ENCODE data around the gene HDAC4.

The HDAC4 gene

DNA sequence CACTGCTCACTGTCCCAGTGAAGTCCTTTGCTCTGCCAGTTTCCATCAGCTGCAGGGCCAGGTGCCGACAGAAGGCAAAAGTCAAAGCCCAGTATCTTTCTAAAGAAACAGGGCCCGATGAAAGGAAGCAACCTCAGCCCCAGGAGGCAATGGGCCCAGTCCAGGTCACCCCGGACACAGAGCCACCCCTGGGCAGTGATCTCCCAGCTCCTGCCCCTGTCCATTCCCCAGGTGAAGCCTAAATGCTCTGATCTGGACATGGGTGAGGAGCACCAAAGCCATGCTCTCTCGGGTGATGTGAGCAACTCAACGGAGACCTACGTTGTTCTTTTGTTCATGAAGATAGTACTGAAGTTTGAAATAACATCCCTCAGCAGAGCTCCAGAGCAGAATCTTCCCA, 61.6 kb downstream of the HDAC4 start:
- no peaks in the 10 kb centered on the region for H3K9me3 ChIP-seq (ENCODE audit: control insufficient read depth, insufficient read depth, low read length)
- peaks cover 7% of the 10 kb centered on the region for H3K4me1 ChIP-seq (ENCODE audit: control insufficient read depth, insufficient read depth, low read length)
- no peak overlapping the region for H3K27ac ChIP-seq (ENCODE audit: low read length)
- no peak for DNase-seq (ENCODE audit: low read depth, low spot score)
- H3K4me3 ChIP-seq (ENCODE audit: low read length) = no peak overlapping the region
- no peaks in the 10 kb centered on the region for H3K36me3 ChIP-seq (ENCODE audit: control insufficient read depth, insufficient read depth, low read length)
- WGBS (ENCODE audit: insufficient coverage, insufficient read length) = no CpG with 5 or more reads among the region's 6 CpGs
- H3K27me3 ChIP-seq (ENCODE audit: control insufficient read depth, insufficient read depth, low read length) = no peaks in the 10 kb centered on the region

- no peak for DNase-seq (ENCODE audit: low read depth, low spot score)
- Histone ChIP-seq H3K9me3 (ENCODE audit: control insufficient read depth, insufficient read depth, low read length) (no peaks in the 10 kb centered on the region), H3K36me3 (ENCODE audit: control insufficient read depth, insufficient read depth, low read length) (no peaks in the 10 kb centered on the region), H3K4me1 (ENCODE audit: control insufficient read depth, insufficient read depth, low read length) (peaks cover 7% of the 10 kb centered on the region), H3K27me3 (ENCODE audit: control insufficient read depth, insufficient read depth, low read length) (no peaks in the 10 kb centered on the region), H3K27ac (ENCODE audit: low read length) (no peak overlapping the region), H3K4me3 (ENCODE audit: low read length) (no peak overlapping the region)
- no CpG with 5 or more reads among the region's 15 CpGs for WGBS (ENCODE audit: insufficient coverage, insufficient read length)
These were observed 62.8 kb downstream of the HDAC4 start for GRCh38 chr2:239337877-239338484.

DNA sequence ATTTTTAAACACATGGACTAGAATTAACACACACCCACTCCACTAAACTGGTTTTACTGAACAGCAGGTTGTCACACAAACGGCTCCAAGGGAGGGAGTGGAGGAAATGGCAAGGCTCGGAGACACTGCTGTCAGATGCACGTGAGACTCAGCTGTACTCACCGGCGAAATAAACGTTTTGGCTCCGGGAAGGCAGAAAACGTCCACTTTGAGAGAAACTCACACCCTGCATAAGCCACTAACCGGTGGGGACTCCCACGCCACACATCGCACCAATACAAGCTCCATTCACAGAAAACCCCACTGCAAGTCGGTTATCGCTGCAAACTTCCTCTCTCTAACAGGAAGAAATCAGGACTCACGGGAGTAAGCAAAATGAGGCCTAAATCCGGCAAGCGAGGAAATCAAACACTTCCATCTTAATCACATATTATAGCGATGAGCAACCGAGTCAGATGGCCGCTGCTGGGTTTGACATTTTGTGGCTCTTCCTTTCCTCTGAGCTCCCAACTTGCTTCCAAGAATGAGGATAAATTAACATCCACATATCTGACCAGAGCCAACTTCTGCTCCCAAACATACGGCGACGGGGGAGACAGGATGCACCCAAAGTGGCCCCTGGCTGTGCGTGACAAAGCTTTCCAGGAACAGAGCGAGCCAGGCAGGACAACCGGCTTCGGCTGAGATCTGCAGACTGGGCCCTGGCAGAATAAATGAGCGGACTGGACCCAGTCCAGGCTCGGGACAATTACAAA, 63.5 kb downstream of the HDAC4 start:
- Histone ChIP-seq H3K4me3 (ENCODE audit: low read length) (no peak overlapping the region), H3K27me3 (ENCODE audit: control insufficient read depth, insufficient read depth, low read length) (no peaks in the 10 kb centered on the region), H3K4me1 (ENCODE audit: control insufficient read depth, insufficient read depth, low read length) (peaks cover 7% of the 10 kb centered on the region), H3K9me3 (ENCODE audit: control insufficient read depth, insufficient read depth, low read length) (no peaks in the 10 kb centered on the region), H3K27ac (ENCODE audit: low read length) (no peak overlapping the region), H3K36me3 (ENCODE audit: control insufficient read depth, insufficient read depth, low read length) (no peaks in the 10 kb centered on the region)
- DNase-seq (ENCODE audit: low read depth, low spot score) = no peak
- no CpG with 5 or more reads among the region's 28 CpGs for WGBS (ENCODE audit: insufficient coverage, insufficient read length)

- Histone ChIP-seq H3K27me3 (ENCODE audit: control insufficient read depth, insufficient read depth, low read length) (no peaks in the 10 kb centered on the region), H3K4me3 (ENCODE audit: low read length) (no peak overlapping the region), H3K27ac (ENCODE audit: low read length) (no peak overlapping the region), H3K36me3 (ENCODE audit: control insufficient read depth, insufficient read depth, low read length) (no peaks in the 10 kb centered on the region), H3K9me3 (ENCODE audit: control insufficient read depth, insufficient read depth, low read length) (no peaks in the 10 kb centered on the region), H3K4me1 (ENCODE audit: control insufficient read depth, insufficient read depth, low read length) (peaks cover 2% of the 10 kb centered on the region; the same call in 1 of the 2 replicates)
- no peak for DNase-seq (ENCODE audit: low read depth, low spot score)
- no CpG with 5 or more reads among the region's 24 CpGs for WGBS (ENCODE audit: insufficient coverage, insufficient read length)
These were observed 69.3 kb downstream of the HDAC4 start for GRCh38 chr2:239331560-239331959.

DNA sequence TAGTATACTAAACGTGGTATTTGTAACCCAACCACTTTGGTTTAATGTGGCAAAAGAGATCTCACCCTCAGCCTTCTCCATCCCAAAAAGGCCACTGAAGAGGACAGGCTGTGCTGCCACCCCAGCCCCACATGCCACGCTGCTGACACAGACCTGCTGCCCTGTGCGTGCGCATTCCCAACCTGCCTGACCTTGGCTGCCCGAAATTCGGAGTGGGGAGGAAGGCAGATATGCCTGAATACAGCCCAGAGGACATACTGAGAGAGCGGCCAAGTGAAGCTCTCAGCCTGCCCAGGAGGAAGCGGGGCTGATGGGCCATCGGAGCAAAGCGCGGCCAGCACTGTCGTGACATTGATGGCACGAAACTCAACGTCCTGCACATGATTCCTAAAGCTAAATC, 70.0 kb downstream of the HDAC4 start:
- no peak overlapping the region for H3K4me3 ChIP-seq (ENCODE audit: low read length)
- H3K36me3 ChIP-seq (ENCODE audit: control insufficient read depth, insufficient read depth, low read length) = no peaks in the 10 kb centered on the region
- no peak overlapping the region for H3K27ac ChIP-seq (ENCODE audit: low read length)
- H3K4me1 ChIP-seq (ENCODE audit: control insufficient read depth, insufficient read depth, low read length) = peaks cover 2% of the 10 kb centered on the region; the same call in 1 of the 2 replicates
- no CpG with 5 or more reads among the region's 14 CpGs for WGBS (ENCODE audit: insufficient coverage, insufficient read length)
- DNase-seq (ENCODE audit: low read depth, low spot score) = no peak
- no peaks in the 10 kb centered on the region for H3K27me3 ChIP-seq (ENCODE audit: control insufficient read depth, insufficient read depth, low read length)
- H3K9me3 ChIP-seq (ENCODE audit: control insufficient read depth, insufficient read depth, low read length) = no peaks in the 10 kb centered on the region

GRCh38 chr2:239329972-239330572, 70.7 kb downstream of the HDAC4 start:
- WGBS (ENCODE audit: insufficient coverage, insufficient read length) = no CpG with 5 or more reads among the region's 15 CpGs
- no peaks in the 10 kb centered on the region for H3K9me3 ChIP-seq (ENCODE audit: control insufficient read depth, insufficient read depth, low read length)
- H3K4me1 ChIP-seq (ENCODE audit: control insufficient read depth, insufficient read depth, low read length) = peaks cover 2% of the 10 kb centered on the region; the same call in 1 of the 2 replicates
- H3K4me3 ChIP-seq (ENCODE audit: low read length) = no peak overlapping the region
- no peak for DNase-seq (ENCODE audit: low read depth, low spot score)
- no peaks in the 10 kb centered on the region for H3K36me3 ChIP-seq (ENCODE audit: control insufficient read depth, insufficient read depth, low read length)
- no peak overlapping the region for H3K27ac ChIP-seq (ENCODE audit: low read length)
- no peaks in the 10 kb centered on the region for H3K27me3 ChIP-seq (ENCODE audit: control insufficient read depth, insufficient read depth, low read length)

DNA sequence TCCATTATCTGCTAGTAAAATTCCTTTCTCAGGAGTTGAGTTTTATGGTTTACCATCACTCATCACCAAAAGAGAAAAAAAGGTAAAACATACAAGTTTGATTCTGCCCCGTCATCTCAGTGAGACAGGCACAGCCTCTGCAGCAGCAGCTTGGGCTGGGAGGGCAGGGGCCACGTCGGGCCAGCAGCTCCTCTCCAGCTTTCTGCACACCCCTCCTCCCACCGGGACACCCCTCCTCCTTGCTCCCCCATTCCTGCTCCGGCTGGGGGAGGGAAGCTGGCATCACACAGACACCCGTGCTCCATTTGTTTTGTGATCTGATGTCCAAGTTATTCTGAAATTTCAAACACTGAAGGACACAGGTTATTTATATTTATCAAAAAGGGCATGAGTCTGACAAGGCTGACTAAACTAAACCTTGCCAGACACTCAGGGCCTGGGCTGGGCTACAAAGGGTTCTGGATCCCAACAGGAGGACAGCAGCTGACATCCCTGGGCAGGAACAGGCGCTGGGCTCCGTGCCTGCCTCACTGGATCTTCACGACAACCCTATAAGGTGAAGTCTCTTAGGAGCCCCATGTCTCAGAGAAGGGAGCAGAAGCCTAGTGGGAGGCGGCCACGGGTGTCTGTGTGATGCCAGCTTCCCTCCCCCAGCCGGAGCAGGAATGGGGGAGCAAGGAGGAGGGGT, 71.4 kb downstream of the HDAC4 start:
- H3K27me3 ChIP-seq (ENCODE audit: control insufficient read depth, insufficient read depth, low read length) = no peaks in the 10 kb centered on the region
- H3K9me3 ChIP-seq (ENCODE audit: control insufficient read depth, insufficient read depth, low read length) = no peaks in the 10 kb centered on the region
- H3K36me3 ChIP-seq (ENCODE audit: control insufficient read depth, insufficient read depth, low read length) = no peaks in the 10 kb centered on the region
- no peak overlapping the region for H3K4me3 ChIP-seq (ENCODE audit: low read length)
- no CpG with 5 or more reads among the region's 12 CpGs for WGBS (ENCODE audit: insufficient coverage, insufficient read length)
- DNase-seq (ENCODE audit: low read depth, low spot score) = no peak
- H3K4me1 ChIP-seq (ENCODE audit: control insufficient read depth, insufficient read depth, low read length) = peaks cover 2% of the 10 kb centered on the region; the same call in 1 of the 2 replicates
- H3K27ac ChIP-seq (ENCODE audit: low read length) = no peak overlapping the region

DNA sequence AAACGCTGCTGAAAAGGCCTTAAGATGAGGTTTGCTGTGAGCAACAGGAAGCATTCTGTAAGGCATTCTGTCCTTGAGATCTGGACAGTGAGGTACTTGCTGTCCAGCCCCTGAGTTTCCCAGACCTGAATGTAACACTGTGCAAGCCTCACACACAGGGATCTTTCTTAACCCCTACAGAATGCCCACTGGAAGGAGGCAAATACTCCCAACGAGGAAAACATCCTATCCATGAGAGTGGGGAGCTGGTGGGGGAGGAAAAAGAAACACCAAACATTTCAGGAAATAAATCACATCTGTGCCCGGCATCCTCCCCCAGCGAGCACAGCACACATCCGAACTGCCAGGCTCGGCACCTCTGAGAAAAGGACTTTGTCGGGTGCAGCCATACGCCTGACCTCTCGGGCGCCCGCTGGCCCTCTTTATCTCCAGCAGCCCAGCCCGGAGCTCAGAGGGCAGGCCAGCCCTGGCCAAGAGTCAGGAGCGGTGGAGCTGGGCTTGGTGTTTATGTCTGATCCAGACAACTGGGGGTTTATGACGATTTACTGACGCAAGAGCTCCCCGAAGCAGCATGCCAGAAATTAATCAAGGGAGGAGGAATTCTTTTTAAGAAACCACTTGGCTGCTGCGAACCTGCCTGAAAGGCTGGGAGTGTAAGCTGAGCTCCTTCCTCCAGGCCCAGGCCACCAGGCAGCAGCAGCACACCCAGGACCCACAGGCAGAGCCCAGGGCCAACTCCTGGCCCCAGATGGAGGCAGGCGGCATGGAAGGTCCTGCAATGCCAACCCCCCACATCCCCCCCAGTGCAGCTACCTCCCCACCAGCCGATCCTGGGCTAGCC, 72.2 kb downstream of the HDAC4 start:
- no CpG with 5 or more reads among the region's 19 CpGs for whole genome bisulfite sequencing (ENCODE audit: insufficient coverage, insufficient read length)
- no peaks in the 10 kb centered on the region for H3K36me3 ChIP-seq (ENCODE audit: control insufficient read depth, insufficient read depth, low read length)
- peaks cover 4% of the 10 kb centered on the region; the same call in 1 of the 2 replicates for H3K4me1 ChIP-seq (ENCODE audit: control insufficient read depth, insufficient read depth, low read length)
- no peaks in the 10 kb centered on the region for H3K27me3 ChIP-seq (ENCODE audit: control insufficient read depth, insufficient read depth, low read length)
- H3K9me3 ChIP-seq (ENCODE audit: control insufficient read depth, insufficient read depth, low read length) = no peaks in the 10 kb centered on the region
- H3K4me3 ChIP-seq (ENCODE audit: low read length) = no peak overlapping the region
- no peak for DNase-seq (ENCODE audit: low read depth, low spot score)
- H3K27ac ChIP-seq (ENCODE audit: low read length) = no peak overlapping the region

GRCh38 chr2:239327536-239328350, 73.1 kb downstream of the HDAC4 start:
- Histone ChIP-seq H3K4me3 (ENCODE audit: low read length) (no peak overlapping the region), H3K27me3 (ENCODE audit: control insufficient read depth, insufficient read depth, low read length) (no peaks in the 10 kb centered on the region), H3K9me3 (ENCODE audit: control insufficient read depth, insufficient read depth, low read length) (no peaks in the 10 kb centered on the region), H3K4me1 (ENCODE audit: control insufficient read depth, insufficient read depth, low read length) (peaks cover 4% of the 10 kb centered on the region; the same call in 1 of the 2 replicates), H3K36me3 (ENCODE audit: control insufficient read depth, insufficient read depth, low read length) (no peaks in the 10 kb centered on the region), H3K27ac (ENCODE audit: low read length) (no peak overlapping the region)
- DNase-seq (ENCODE audit: low read depth, low spot score) = no peak
- no CpG with 5 or more reads among the region's 13 CpGs for WGBS (ENCODE audit: insufficient coverage, insufficient read length)

All from iPS DF 6.9 (cell line).